ENCODE measurements around the gene HSD17B14. TPM values are rescaled to one million over a fixed set of nuclear protein-coding genes. Genes with fewer than 3 reads are reported as not detected.
"Not testable (repeated sequence)": the region's sequence is repeated elsewhere in the genome, so short reads cannot be mapped to it uniquely, and the experiment has no call there.

Gene HSD17B14
- total and polyA plus RNA-seq, 9 of the 15 experiments (the other 6 are each of a cell fraction or from before 2014, with no cell fraction given), result 0.16 TPM; not detected in 8

- H3K27me3 ChIP-seq (ENCODE audit: control insufficient read depth in 2 of 2, insufficient read depth in 2 of 2, low read length in 2 of 2); H3K9me1 ChIP-seq (ENCODE audit: control insufficient read depth, insufficient read depth, low read length); intact Hi-C loops (cut with micrococcal nuclease); H3K4me3 ChIP-seq; H3K4me2 ChIP-seq (ENCODE audit: insufficient read depth, low read length); BruUV-seq (replicated peaks); FAIRE-seq; H3K9me3 ChIP-seq (replicated peaks; ENCODE audit: control insufficient read depth, insufficient read depth, low read depth, low read length); DNase-seq (ENCODE audit: extremely low read depth in 1 of 4, low spot score in 3 of 4); CTCF ChIA-PET (ENCODE audit: low intra/inter-chr PET ratio); H3K9ac ChIP-seq (ENCODE audit: insufficient read depth in 1 of 2, low read depth in 2 of 2, low read length in 2 of 2); H2AFZ ChIP-seq (ENCODE audit: low read depth, low read length); ATAC-seq: not testable (repeated sequence)
- TF ChIP-seq, protein P1, sequence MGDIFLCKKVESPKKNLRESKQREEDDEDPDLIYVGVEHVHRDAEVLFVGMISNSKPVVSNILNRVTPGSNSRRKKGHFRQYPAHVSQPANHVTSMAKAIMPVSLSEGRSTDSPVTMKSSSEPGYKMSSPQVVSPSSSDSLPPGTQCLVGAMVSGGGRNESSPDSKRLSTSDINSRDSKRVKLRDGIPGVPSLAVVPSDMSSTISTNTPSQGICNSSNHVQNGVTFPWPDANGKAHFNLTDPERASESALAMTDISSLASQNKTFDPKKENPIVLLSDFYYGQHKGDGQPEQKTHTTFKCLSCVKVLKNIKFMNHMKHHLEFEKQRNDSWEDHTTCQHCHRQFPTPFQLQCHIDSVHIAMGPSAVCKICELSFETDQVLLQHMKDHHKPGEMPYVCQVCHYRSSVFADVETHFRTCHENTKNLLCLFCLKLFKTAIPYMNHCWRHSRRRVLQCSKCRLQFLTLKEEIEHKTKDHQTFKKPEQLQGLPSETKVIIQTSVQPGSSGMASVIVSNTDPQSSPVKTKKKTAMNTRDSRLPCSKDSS (IDR thresholded peaks at IDR 0.05; ENCODE audit: low read depth, partially characterized antibody), result peak; percentile 18
- TF ChIP-seq RBFOX2 (IDR thresholded peaks at IDR 0.05; ENCODE audit: low read depth, low read length), result 0 out of 2 replicates have a peak, but pooled peaks have one; percentile 40
- peaks cover 25 to 36% of the 10 kb centered on the region in 2 experiments for H3K4me1 ChIP-seq (replicated peaks in 1 of 2; ENCODE audit: control insufficient read depth in 2 of 2, insufficient read depth in 2 of 2, low read length in 2 of 2)
- 0 out of 3 replicates have a peak overlapping the region, but pooled peaks have one; percentile 56 for H3K27ac ChIP-seq (ENCODE audit: extremely low read depth, low read depth, low read length)
- whole genome bisulfite sequencing (ENCODE audit: insufficient coverage, low coverage, missing lambda C conversion rate), result 92% methylated on average over 9 of the region's 9 CpGs
- peaks cover 27% of the 10 kb centered on the region for H3K36me3 ChIP-seq (ENCODE audit: control insufficient read depth, insufficient read depth, low read length)
- H4K20me1 ChIP-seq (replicated peaks; ENCODE audit: control insufficient read depth, insufficient read depth, low read length), result peaks cover 13% of the 10 kb centered on the region
- POLR2A ChIA-PET, result interaction anchor here (0.9 to 12.2 kb wide), 15 partner anchors 9 to 480 kb away, joined by 3 to 439 read pairs (median 6); partner anchors contain the start of genes BAX, DHDH, FTL and GYS1
- peaks cover 30% of the 10 kb centered on the region for H3K79me2 ChIP-seq (ENCODE audit: control insufficient read depth, insufficient read depth, low read length)
- in situ Hi-C loops (cut with MboI), result loop anchor here (10.0 kb wide), 1 partner anchor 85 kb away; the partner anchor contains the start of gene FTL
Measured at GRCh38 chr19:48879696-48880095, 43.4 kb upstream of the HSD17B14 start.

Data from K562 (cell line).